Measurements from ENCODE around the gene SRP9.
"Not testable (repeated sequence)": the region's sequence is repeated elsewhere in the genome, so short reads cannot be mapped to it uniquely, and the experiment has no call there.

Gene SRP9

DNA sequence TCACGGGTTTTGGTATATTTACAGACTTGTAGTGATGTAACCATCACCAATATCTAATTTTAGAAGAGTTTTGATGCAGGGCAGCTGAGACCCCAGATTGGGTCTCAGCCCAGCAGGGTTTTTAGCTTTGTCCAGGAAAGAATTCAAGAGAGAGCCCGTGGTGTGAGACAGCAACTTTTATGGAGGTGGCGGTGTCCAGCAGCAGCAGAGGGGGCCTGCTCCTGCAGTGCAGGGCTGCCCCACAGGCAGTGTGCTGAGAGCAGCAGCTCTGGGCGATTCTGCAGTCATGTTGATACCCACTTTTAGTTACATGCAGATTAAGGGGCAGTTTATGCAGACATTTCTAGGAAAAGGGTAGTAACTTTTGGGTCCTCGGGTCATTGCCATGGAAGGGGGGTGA is 30.5 kb downstream of the SRP9 start:
- Histone ChIP-seq H3K27me3 (ENCODE audit: insufficient read depth, low read length) (no peaks in the 10 kb centered on the region), H3K36me3 (ENCODE audit: insufficient read depth, low read length) (no peaks in the 10 kb centered on the region), H3K79me2 (ENCODE audit: control insufficient read depth, insufficient read depth, low read length, unreplicated experiment) (peaks cover 9% of the 10 kb centered on the region), H3K27ac (ENCODE audit: low read depth, low read length) (no peak overlapping the region), H3K4me1 (ENCODE audit: control insufficient read depth, insufficient read depth, low read length, unreplicated experiment) (peaks cover 17% of the 10 kb centered on the region), H3K4me3 (ENCODE audit: low read depth, low read length) (no peak overlapping the region), H2AFZ (ENCODE audit: low read length, unreplicated experiment) (no peak overlapping the region)

- Histone ChIP-seq H3K27ac (ENCODE audit: low read depth, low read length) (no peak within 1 kb of the TSS), H3K27me3 (ENCODE audit: insufficient read depth, low read length) (no peaks in the 10 kb centered on the region), H3K4me3 (ENCODE audit: low read depth, low read length) (peak within 1 kb of the TSS; percentile 81), H3K36me3 (ENCODE audit: insufficient read depth, low read length) (no peaks in the 10 kb centered on the region), H3K79me2 (ENCODE audit: control insufficient read depth, insufficient read depth, low read length, unreplicated experiment) (peaks cover 15% of the 10 kb centered on the region), H3K4me1 (ENCODE audit: control insufficient read depth, insufficient read depth, low read length, unreplicated experiment) (peaks cover 35% of the 10 kb centered on the region), H2AFZ (ENCODE audit: low read length, unreplicated experiment) (peak within 1 kb of the TSS; percentile 21)
Observed at GRCh38 chr1:225809842-225810578, 32.4 kb downstream of the SRP9 start, which contains the start of gene EPHX1. EPHX1 (plus strand) TSS chr1:225810124; CDS start chr1:225828730, 18,606 bp downstream.

GRCh38 chr1:225810579-225811538 is 33.2 kb downstream of the SRP9 start:
- H3K4me1 ChIP-seq (ENCODE audit: control insufficient read depth, insufficient read depth, low read length, unreplicated experiment): peaks cover 35% of the 10 kb centered on the region
- H3K36me3 ChIP-seq (ENCODE audit: insufficient read depth, low read length); H2AFZ ChIP-seq (ENCODE audit: low read length, unreplicated experiment); H3K27me3 ChIP-seq (ENCODE audit: insufficient read depth, low read length); H3K27ac ChIP-seq (ENCODE audit: low read depth, low read length): not testable (repeated sequence)
- H3K4me3 ChIP-seq (ENCODE audit: low read depth, low read length): peak overlapping the region; percentile 81
- peaks cover 15% of the 10 kb centered on the region for H3K79me2 ChIP-seq (ENCODE audit: control insufficient read depth, insufficient read depth, low read length, unreplicated experiment)

GRCh38 chr1:225811622-225812487 is 34.2 kb downstream of the SRP9 start:
- H2AFZ ChIP-seq (ENCODE audit: low read length, unreplicated experiment): no peak overlapping the region
- peak overlapping the region; percentile 81 for H3K4me3 ChIP-seq (ENCODE audit: low read depth, low read length)
- H3K27ac ChIP-seq (ENCODE audit: low read depth, low read length): no peak overlapping the region
- no peaks in the 10 kb centered on the region for H3K36me3 ChIP-seq (ENCODE audit: insufficient read depth, low read length)
- H3K79me2 ChIP-seq (ENCODE audit: control insufficient read depth, insufficient read depth, low read length, unreplicated experiment): peaks cover 16% of the 10 kb centered on the region
- H3K4me1 ChIP-seq (ENCODE audit: control insufficient read depth, insufficient read depth, low read length, unreplicated experiment): peaks cover 41% of the 10 kb centered on the region
- H3K27me3 ChIP-seq (ENCODE audit: insufficient read depth, low read length): no peaks in the 10 kb centered on the region

DNA sequence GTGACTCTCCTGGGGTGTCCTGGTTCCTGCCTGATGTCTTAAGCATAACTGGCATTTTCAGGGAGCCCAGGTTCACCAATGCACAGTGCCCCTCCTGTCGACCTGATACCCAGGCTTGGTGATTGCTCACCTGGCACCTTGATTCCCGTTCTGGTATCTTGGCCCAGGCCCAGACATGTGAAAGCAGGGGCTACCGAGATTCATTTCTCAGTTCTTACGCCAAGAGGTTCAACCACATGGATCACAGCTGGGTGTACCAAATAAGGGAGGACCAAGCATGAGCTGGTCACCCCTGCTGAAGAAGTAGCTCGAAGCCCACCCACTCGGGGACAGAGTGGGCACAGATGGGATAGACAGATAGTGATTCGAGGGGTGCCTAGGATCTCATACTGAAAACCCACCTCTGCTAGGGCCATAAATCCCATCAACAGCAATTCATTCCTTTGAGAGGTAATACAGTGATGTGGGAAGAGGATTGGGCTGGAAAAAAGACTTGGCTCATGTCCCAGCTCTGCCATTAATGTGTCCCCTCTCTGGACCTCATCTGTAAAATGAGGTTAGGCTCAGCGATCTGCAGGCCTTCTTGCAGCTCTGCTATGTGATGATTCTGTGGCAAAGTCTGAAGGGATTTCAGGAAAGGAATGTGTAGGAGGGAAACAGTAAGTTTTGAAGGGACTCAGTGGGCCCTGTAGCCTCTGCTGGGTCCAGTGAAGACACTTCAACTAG is 35.0 kb downstream of the SRP9 start:
- H2AFZ ChIP-seq (ENCODE audit: low read length, unreplicated experiment): no peak overlapping the region
- H3K27ac ChIP-seq (ENCODE audit: low read depth, low read length): peak overlapping the region; percentile 38
- H3K27me3 ChIP-seq (ENCODE audit: insufficient read depth, low read length): no peaks in the 10 kb centered on the region
- no peak overlapping the region for H3K4me3 ChIP-seq (ENCODE audit: low read depth, low read length)
- H3K36me3 ChIP-seq (ENCODE audit: insufficient read depth, low read length): no peaks in the 10 kb centered on the region
- peaks cover 19% of the 10 kb centered on the region for H3K79me2 ChIP-seq (ENCODE audit: control insufficient read depth, insufficient read depth, low read length, unreplicated experiment)
- peaks cover 48% of the 10 kb centered on the region for H3K4me1 ChIP-seq (ENCODE audit: control insufficient read depth, insufficient read depth, low read length, unreplicated experiment)

- Histone ChIP-seq H3K4me1 (ENCODE audit: control insufficient read depth, insufficient read depth, low read length, unreplicated experiment) (peaks cover 56% of the 10 kb centered on the region), H3K79me2 (ENCODE audit: control insufficient read depth, insufficient read depth, low read length, unreplicated experiment) (peaks cover 26% of the 10 kb centered on the region)
Observed at GRCh38 chr1:225813214-225813964, 35.8 kb downstream of the SRP9 start.

DNA sequence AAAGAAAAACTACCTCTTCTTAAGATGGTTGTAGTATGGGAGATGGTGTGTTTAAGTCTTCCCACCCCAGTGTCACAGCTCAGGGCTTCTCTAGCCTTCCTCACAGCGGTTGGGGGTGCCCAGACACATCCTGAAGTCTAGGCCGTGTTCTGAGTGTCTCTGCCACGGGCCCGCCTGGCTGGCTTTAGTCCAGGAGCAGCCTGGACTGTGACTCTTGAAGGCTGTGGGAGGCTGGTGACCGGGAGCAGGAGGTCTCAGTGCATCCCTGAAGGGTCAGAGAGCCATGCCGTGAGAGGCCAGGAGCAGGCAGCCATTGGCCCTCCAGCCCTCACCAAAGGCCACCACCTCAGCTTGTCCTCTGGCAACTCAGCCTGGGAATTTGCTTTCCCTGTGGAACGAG is 36.8 kb downstream of the SRP9 start:
- H2AFZ ChIP-seq (ENCODE audit: low read length, unreplicated experiment): no peak overlapping the region
- no peaks in the 10 kb centered on the region for H3K27me3 ChIP-seq (ENCODE audit: insufficient read depth, low read length)
- H3K4me3 ChIP-seq (ENCODE audit: low read depth, low read length): no peak overlapping the region
- peak overlapping the region; percentile 38 for H3K27ac ChIP-seq (ENCODE audit: low read depth, low read length)
- H3K4me1 ChIP-seq (ENCODE audit: control insufficient read depth, insufficient read depth, low read length, unreplicated experiment): peaks cover 58% of the 10 kb centered on the region
- peaks cover 28% of the 10 kb centered on the region for H3K79me2 ChIP-seq (ENCODE audit: control insufficient read depth, insufficient read depth, low read length, unreplicated experiment)
- H3K36me3 ChIP-seq (ENCODE audit: insufficient read depth, low read length): no peaks in the 10 kb centered on the region

More at GRCh38 chr1:225813214-225813964, 35.8 kb downstream of the SRP9 start:
- Histone ChIP-seq H3K27ac (ENCODE audit: low read depth, low read length) (peak overlapping the region; percentile 38), H2AFZ (ENCODE audit: low read length, unreplicated experiment) (no peak overlapping the region), H3K4me3 (ENCODE audit: low read depth, low read length) (0 out of 2 replicates have a peak overlapping the region, but pooled peaks have one; percentile 19), H3K27me3 (ENCODE audit: insufficient read depth, low read length) (no peaks in the 10 kb centered on the region), H3K36me3 (ENCODE audit: insufficient read depth, low read length) (no peaks in the 10 kb centered on the region)

GRCh38 chr1:225815090-225815489 is 37.5 kb downstream of the SRP9 start:
- peaks cover 28% of the 10 kb centered on the region for H3K79me2 ChIP-seq (ENCODE audit: control insufficient read depth, insufficient read depth, low read length, unreplicated experiment)
- peaks cover 58% of the 10 kb centered on the region for H3K4me1 ChIP-seq (ENCODE audit: control insufficient read depth, insufficient read depth, low read length, unreplicated experiment)

DNA sequence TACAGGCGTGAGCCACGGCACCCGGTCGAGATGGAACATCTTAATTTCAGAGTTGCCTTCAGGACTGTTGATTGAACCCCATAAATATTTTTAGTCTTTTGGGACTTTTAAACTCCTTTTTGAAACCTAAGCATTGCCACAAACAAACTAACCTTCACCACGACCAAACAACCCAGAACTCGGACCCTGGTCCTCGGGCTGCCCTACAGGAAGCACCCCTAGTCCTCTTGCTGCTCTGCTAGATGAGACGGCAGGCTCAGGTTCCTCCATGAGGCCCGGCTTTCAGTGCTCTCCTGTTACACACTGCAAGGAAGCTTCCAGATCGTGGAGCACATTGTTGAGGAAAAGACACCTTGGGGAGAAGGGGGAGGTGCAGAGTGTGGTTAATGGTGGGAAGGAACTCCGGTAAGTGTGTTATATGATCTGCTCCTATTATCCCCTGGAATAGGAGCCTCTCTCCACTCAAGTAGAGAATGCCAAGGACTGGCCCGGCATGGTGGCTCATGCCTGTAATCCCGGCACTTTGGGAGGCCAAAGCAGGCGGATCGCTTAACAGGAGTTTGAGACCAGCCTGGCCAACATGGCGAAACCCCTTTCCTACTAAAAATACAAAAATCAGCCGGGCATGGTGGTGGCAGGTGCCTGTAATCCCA is 38.0 kb downstream of the SRP9 start:
- Histone ChIP-seq H2AFZ (ENCODE audit: low read length, unreplicated experiment) (no peak overlapping the region), H3K27ac (ENCODE audit: low read depth, low read length) (no peak overlapping the region), H3K36me3 (ENCODE audit: insufficient read depth, low read length) (no peaks in the 10 kb centered on the region), H3K79me2 (ENCODE audit: control insufficient read depth, insufficient read depth, low read length, unreplicated experiment) (peaks cover 28% of the 10 kb centered on the region), H3K4me1 (ENCODE audit: control insufficient read depth, insufficient read depth, low read length, unreplicated experiment) (peaks cover 58% of the 10 kb centered on the region), H3K27me3 (ENCODE audit: insufficient read depth, low read length) (no peaks in the 10 kb centered on the region), H3K4me3 (ENCODE audit: low read depth, low read length) (no peak overlapping the region)

More at GRCh38 chr1:225815090-225815489, 37.5 kb downstream of the SRP9 start:
- H3K27me3 ChIP-seq (ENCODE audit: insufficient read depth, low read length); H3K36me3 ChIP-seq (ENCODE audit: insufficient read depth, low read length); H2AFZ ChIP-seq (ENCODE audit: low read length, unreplicated experiment); H3K27ac ChIP-seq (ENCODE audit: low read depth, low read length); H3K4me3 ChIP-seq (ENCODE audit: low read depth, low read length): not testable (repeated sequence)
